HFFc6 (cell line): ENCODE results near the gene ABHD13. TPM values are rescaled to one million over a fixed set of nuclear protein-coding genes. Genes with fewer than 3 reads are reported as not detected.
A peak's percentile ranks its signal among the peaks of the same experiment; 100 is the strongest.

Experiments used
- DNase-seq: peaks from one replicate; pipeline ENCODE4 v3.0.0-alpha.2; 2018
- H3K27ac Mint-ChIP-seq: 2 replicates; pipeline ENCODE4 v1.8.0; 2020; ENCODE audit warnings: mild to moderate bottlenecking, mixed read lengths
- H3K27me3 Mint-ChIP-seq: 2 replicates; pipeline ENCODE4 v1.8.0; 2021; ENCODE audit warnings: mild to moderate bottlenecking, moderate library complexity, mixed read lengths; ENCODE audit not compliant: insufficient read depth
- H3K36me3 Mint-ChIP-seq: 2 replicates; pipeline ENCODE4 v1.8.0; 2021; ENCODE audit warnings: low read depth, mixed read lengths
- H3K4me1 Mint-ChIP-seq: 2 replicates; pipeline ENCODE4 v1.8.0; 2020; ENCODE audit warnings: low read depth, mixed read lengths
- H3K4me3 Mint-ChIP-seq: 2 replicates; pipeline ENCODE4 v1.8.0; 2020; ENCODE audit warnings: mild to moderate bottlenecking, moderate library complexity, mixed read lengths
- H3K9me3 Mint-ChIP-seq: 2 replicates; pipeline ENCODE4 v1.8.0; 2020; ENCODE audit warnings: mild to moderate bottlenecking, mixed read lengths
- total RNA-seq, 6 experiments: library from RNA; stranded (reverse); fragmentation: NEBNext Ultra II Directional; extraction: Animal tissue kit (Norgen Biotek cat#: 25700); gene quantifications; 2 replicates in 1 of 6; 3 replicates in 5 of 6; pipeline ENCODE4 v1.2.3, GENCODE V29; 2021
- TF ChIP-seq, protein P1 (sequence below): fragments of 200-600 bp; sonication (generic); IDR thresholded peaks from 2 replicates; pipeline ENCODE4 v1.5.0; 2021; ENCODE audit warnings: antibody characterized with exemption, mild to moderate bottlenecking

ABHD13 gene
- total RNA-seq, 6 experiments from 2014 or later: 5.0 to 6.6 (median 6.3) TPM

DNA sequence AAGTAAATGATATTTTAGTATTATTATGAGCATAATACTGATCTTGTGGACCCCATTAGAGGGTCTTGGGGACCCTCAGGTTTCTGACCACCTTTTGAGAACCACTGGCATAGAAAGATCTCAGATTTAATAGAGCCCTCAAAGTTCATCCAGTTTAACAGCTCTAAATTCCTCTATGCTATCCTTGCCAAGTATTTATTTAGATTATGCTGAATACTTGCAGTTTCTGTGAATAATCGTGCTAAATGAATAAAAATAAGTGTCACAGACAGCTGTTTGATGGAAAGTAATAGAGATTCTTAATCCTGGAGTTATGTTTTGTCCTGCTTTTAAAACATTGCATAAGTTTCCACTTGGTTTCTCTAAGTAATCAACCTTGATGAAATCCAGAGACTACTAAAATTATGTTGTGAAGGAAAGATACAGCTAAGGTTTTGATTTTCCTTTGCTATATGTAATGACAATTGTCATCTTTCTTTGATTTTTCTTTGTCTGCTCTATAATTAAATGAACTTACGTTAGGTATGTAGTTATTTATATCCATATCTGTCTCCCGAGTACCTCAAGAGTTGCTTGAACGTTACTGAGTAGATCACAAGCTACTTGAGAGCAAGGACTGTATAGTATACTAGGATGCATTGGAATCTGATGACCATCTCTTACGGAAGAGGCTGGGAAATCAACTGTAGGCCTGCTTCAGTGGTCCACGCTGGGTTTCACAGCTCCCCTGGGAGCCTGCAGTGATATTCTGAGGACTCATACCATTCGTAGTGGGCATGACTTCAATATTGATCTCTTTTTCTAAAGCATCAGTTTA lies 5.7 kb downstream of the ABHD13 start:
- TF ChIP-seq, protein P1, sequence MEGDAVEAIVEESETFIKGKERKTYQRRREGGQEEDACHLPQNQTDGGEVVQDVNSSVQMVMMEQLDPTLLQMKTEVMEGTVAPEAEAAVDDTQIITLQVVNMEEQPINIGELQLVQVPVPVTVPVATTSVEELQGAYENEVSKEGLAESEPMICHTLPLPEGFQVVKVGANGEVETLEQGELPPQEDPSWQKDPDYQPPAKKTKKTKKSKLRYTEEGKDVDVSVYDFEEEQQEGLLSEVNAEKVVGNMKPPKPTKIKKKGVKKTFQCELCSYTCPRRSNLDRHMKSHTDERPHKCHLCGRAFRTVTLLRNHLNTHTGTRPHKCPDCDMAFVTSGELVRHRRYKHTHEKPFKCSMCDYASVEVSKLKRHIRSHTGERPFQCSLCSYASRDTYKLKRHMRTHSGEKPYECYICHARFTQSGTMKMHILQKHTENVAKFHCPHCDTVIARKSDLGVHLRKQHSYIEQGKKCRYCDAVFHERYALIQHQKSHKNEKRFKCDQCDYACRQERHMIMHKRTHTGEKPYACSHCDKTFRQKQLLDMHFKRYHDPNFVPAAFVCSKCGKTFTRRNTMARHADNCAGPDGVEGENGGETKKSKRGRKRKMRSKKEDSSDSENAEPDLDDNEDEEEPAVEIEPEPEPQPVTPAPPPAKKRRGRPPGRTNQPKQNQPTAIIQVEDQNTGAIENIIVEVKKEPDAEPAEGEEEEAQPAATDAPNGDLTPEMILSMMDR: no peak
- no peak overlapping the region for H3K4me3 Mint-ChIP-seq
- H3K36me3 Mint-ChIP-seq: no peaks in the 10 kb centered on the region
- no peaks in the 10 kb centered on the region for H3K9me3 Mint-ChIP-seq
- H3K27me3 Mint-ChIP-seq: no peaks in the 10 kb centered on the region
- no peak overlapping the region for H3K27ac Mint-ChIP-seq
- H3K4me1 Mint-ChIP-seq: peaks cover 42% of the 10 kb centered on the region
- DNase-seq: no peak

DNA sequence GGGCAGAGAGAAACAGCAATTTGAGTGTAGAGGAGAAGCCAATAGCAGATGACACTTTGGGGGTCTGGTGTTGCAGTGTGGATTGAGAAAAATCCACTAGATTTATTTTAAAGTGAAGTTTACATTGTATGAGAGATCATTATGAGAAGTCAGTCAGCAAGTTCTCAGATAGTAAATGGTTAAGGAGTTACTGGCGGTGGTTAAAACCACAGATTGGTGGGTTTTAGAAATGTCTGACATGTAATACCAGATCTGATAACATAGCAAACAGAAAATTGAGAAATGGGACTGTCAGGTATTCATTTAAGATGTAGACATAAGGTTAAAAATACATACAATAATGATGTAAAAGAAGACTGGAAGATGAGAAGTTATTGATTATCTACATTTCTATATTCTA lies 7.2 kb downstream of the ABHD13 start:
- Mint-ChIP-seq H3K4me3 (no peak overlapping the region), H3K27me3 (no peaks in the 10 kb centered on the region), H3K9me3 (no peaks in the 10 kb centered on the region), H3K36me3 (no peaks in the 10 kb centered on the region; the same call in 1 of the 2 replicates), H3K27ac (no peak overlapping the region), H3K4me1 (peaks cover 27% of the 10 kb centered on the region)
- TF ChIP-seq, protein P1: no peak
- no peak for DNase-seq

GRCh38 chr13:108226184-108226583 lies 8.0 kb downstream of the ABHD13 start:
- H3K9me3 Mint-ChIP-seq: no peaks in the 10 kb centered on the region
- H3K27ac Mint-ChIP-seq: no peak overlapping the region
- TF ChIP-seq, protein P1: no peak
- no peak for DNase-seq
- H3K4me1 Mint-ChIP-seq: peaks cover 22% of the 10 kb centered on the region
- no peaks in the 10 kb centered on the region; the same call in 1 of the 2 replicates for H3K36me3 Mint-ChIP-seq
- no peaks in the 10 kb centered on the region for H3K27me3 Mint-ChIP-seq
- H3K4me3 Mint-ChIP-seq: no peak overlapping the region

- TF ChIP-seq, protein P1: peak; percentile 96
- H3K4me1 Mint-ChIP-seq: peaks cover 21% of the 10 kb centered on the region
- DNase-seq: peak; percentile 48
- H3K36me3 Mint-ChIP-seq: no peaks in the 10 kb centered on the region; the same call in 1 of the 2 replicates
- no peaks in the 10 kb centered on the region for H3K9me3 Mint-ChIP-seq
- no peak overlapping the region for H3K4me3 Mint-ChIP-seq
- no peaks in the 10 kb centered on the region for H3K27me3 Mint-ChIP-seq
- no peak overlapping the region for H3K27ac Mint-ChIP-seq
These were observed 9.6 kb downstream of the ABHD13 start for GRCh38 chr13:108227651-108228272.

DNA sequence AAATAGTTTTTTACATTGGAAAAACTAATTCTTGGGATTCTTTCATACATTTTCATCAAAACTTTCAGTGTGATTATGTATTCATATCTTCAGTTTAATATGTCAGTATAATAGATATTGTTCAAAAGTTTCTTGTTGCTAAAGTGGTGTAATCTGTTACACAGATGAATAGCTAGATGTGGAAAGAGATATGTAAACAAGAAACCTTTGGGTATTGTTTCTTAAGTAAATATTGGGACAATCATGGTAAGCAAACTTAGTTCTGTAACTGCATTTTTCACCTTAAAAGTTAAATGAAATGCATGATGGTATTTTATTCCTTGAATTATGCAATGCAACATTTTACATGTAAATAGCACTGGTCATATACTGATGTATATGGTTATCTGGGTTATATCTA lies 12.2 kb downstream of the ABHD13 start:
- H3K4me1 Mint-ChIP-seq: peaks cover 19% of the 10 kb centered on the region
- TF ChIP-seq, protein P1: no peak
- no peak overlapping the region for H3K27ac Mint-ChIP-seq
- H3K36me3 Mint-ChIP-seq: no peaks in the 10 kb centered on the region; the same call in 1 of the 2 replicates
- DNase-seq: no peak
- H3K27me3 Mint-ChIP-seq: no peaks in the 10 kb centered on the region
- no peak overlapping the region for H3K4me3 Mint-ChIP-seq
- no peaks in the 10 kb centered on the region for H3K9me3 Mint-ChIP-seq
